ENCODE data around the gene TEAD1. TPM values are rescaled to one million over a fixed set of nuclear protein-coding genes. Genes with fewer than 3 reads are reported as not detected.

TEAD1 gene
- total RNA-seq, 4 donors from 2014 or later: 86.9 to 205 (median 151) TPM

DNA sequence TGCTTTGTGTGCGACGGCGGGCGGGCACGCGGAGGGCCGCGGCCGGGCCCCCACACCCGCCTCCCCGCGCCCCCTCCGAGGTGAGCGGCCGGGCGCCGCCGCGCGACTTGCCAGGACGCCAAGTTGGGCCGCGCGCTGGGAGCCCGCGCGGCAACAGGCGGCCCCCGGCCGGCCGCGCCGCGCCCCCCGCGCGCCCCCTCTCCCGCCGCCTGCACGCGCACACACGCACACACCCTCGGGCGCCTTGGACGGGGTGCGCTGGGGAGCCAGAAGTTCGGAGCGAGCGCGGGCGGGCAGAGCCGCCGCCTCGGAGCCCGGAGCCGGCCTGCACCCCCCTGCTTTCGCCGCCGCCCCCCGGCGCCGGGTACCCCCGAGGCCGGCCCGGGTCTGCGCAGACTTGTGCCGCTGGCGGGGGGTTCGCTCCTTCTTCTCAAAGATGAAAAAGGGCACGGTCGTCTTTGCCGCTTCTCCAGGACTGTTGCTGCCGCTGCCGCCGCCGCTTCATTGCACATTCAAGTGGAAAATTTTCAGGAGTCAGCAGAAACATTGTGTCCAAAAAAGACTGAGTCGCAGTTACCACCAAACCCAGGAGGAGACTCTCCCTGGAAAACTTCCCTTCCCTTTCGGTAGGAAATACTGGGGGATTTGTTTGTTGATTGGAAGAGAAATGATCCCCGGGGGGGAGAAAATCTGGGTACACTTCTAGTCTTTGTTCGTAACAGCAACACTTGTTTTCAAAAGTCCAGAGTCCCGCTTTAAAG, 895 bp downstream of the TEAD1 start:
- no peak for TF ChIP-seq CTCF (IDR thresholded peaks at IDR 0.05; ENCODE audit: low read depth)

DNA sequence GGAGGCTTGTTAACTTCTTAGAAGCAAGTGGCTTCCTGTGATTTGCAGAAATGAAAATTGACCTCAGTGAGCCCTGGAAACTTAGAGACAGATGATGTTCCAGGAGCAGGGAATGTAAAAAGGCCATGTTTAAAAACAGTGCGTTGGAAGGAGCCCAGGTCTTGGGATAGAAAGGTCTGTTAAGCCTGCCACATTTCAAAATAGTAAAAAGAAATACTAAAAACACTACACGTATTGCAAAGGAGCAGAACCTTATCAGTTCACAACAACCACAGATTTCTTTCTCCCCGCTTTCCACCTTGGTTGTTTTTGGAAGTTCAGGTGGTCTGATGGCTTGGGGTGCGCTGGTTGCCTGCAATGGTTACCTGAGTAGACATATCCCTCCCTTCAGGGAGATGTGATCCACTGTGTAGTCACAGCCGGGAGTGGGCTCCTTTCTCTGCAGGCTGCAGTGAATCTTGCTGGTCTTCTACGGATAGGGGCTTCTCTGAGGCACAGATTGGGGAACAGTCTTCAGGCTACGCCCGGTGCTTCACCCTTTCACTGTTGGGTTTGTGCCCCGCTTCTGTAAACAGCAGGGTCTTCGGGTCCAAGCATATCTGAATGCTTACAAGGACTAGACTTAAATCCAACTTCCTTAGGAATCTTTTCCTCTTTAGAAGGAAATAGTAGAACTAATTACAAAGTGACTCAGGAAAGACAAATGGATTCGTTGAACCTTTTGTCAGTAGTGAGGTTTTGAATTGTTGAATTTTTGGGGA, 1.9 kb downstream of the TEAD1 start:
- no peak for TF ChIP-seq CTCF (IDR thresholded peaks at IDR 0.05; ENCODE audit: low read depth)

DNA sequence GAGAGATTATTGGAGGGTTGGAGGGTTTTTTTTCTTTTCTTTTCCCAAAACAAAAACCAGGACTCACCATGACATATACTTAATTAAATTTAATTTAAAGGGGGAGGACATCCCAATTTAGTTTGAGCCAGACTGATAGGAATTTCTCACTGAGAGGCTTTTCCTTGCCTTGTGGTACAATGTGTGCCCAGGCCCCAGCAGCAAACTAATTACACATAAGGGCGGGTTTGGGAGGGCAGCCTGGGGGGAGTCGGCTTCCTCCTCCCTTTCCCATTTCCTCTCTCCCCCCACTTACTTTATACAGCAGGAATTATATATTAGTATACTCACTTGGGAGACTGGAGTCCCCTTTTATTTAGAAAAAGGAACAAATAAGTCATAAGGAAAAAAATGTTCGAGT, 2.9 kb downstream of the TEAD1 start:
- TF ChIP-seq CTCF (IDR thresholded peaks at IDR 0.05; ENCODE audit: low read depth): no peak

- TF ChIP-seq CTCF (IDR thresholded peaks at IDR 0.05; ENCODE audit: low read depth): no peak
Measured at GRCh38 chr11:12678092-12678491, 3.9 kb downstream of the TEAD1 start.

DNA sequence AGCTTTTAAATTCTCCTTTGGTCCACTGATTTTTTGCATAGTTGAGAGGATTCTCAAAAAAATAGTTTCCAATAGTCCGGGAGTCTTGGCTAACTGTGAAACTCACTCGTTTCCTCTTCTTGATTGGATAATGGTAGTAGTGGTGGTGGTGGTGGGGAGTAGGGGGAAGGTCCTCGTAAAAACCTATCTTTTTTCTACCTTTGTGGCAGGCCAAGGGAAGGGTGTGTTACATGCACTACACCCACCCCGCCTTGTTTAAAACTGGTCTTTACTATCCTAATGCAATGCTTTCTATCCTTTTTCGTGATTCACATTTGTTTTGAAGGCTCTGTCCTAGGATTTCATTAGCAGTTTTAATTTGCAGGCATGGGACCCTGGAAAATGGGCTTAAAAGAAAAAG, 4.8 kb downstream of the TEAD1 start:
- TF ChIP-seq CTCF (IDR thresholded peaks at IDR 0.05; ENCODE audit: low read depth): no peak

- no peak for TF ChIP-seq CTCF (IDR thresholded peaks at IDR 0.05; ENCODE audit: low read depth)
Measured at GRCh38 chr11:12679471-12679870, 5.2 kb downstream of the TEAD1 start.

DNA sequence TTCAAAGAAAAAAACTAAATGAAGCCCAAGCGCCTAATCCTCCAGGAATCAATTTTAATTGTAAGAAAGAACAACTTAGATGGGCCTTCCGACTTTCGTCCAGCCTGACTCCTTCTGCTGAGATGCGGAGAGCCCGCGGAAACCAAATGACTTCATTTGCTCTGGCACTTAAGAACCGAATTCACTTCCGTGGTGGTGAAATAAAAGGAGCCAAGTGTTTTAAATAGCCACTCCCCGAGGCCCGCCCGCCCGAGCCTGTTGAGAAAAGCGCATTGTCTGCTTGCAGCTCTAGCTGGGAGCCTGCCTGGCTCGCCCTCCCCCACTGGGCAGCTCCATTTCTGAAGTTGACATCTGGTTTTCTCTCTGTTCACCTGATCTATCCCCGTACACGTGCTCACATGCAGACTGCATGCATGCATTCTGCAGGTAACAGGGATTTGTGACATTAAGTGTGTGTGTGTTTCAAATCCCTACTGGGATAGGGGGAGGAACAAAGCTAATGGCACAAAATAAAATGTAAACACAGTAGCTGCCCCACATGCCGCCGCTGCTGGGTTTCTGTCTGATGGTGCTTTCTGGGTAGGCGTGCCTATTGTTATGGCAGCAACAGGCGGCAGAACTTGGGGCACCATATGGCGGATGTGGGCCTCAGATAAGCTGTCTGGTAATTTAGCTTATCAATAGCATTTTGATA, 6.2 kb downstream of the TEAD1 start:
- no peak for TF ChIP-seq CTCF (IDR thresholded peaks at IDR 0.05; ENCODE audit: low read depth)
